Stimulated activated CD8-positive, alpha-beta memory T cell treated with anti-CD3 and anti-CD28 coated beads, Interleukin-12 subunit alpha, Interleukin-12 subunit beta, amount 100 ng/mL, for 24 hours (primary cell): ENCODE data around the gene HFE.
A peak's percentile ranks its signal among the peaks of the same experiment; 100 is the strongest.
"Not testable (repeated sequence)": the region's sequence is repeated elsewhere in the genome, so short reads cannot be mapped to it uniquely, and the experiment has no call there.

Source experiments
- DNase-seq: peaks from one replicate; pipeline ENCODE4 v3.0.0-alpha.2; 2020; ENCODE audit errors: extremely low read depth

Gene HFE

GRCh38 chr6:26087284-26088115, at the start of gene HFE:
Gene HFE, plus strand, starts transcription at chr6:26087429. Its CDS starts 12 bp downstream, at chr6:26087441.
- no peak for DNase-seq

- no peak for DNase-seq
These were observed 45.3 kb upstream of the HFE start for GRCh38 chr6:26041946-26042345.

GRCh38 chr6:26043384-26044139, 43.7 kb upstream of the HFE start:
- no peak for DNase-seq

- DNase-seq: no peak
These were observed 42.8 kb upstream of the HFE start for GRCh38 chr6:26044140-26045064.

- DNase-seq: no peak
These were observed 41.9 kb upstream of the HFE start for GRCh38 chr6:26045065-26045927.

- DNase-seq: no peak
These were observed 41.3 kb upstream of the HFE start for GRCh38 chr6:26045928-26046368.

GRCh38 chr6:26047329-26047728, 39.9 kb upstream of the HFE start:
- not testable (repeated sequence) for DNase-seq

GRCh38 chr6:26048590-26048989, 38.6 kb upstream of the HFE start:
- no peak for DNase-seq

GRCh38 chr6:26051665-26052310, 35.4 kb upstream of the HFE start:
- DNase-seq: no peak

- not testable (repeated sequence) for DNase-seq
These were observed 34.4 kb upstream of the HFE start for GRCh38 chr6:26052762-26053250.

- no peak for DNase-seq
These were observed 33.0 kb upstream of the HFE start for GRCh38 chr6:26053992-26054780.

GRCh38 chr6:26054781-26055718, 32.2 kb upstream of the HFE start:
- DNase-seq: peak; percentile 70

- peak; percentile 65 for DNase-seq
These were observed 31.3 kb upstream of the HFE start for GRCh38 chr6:26055719-26056582.

GRCh38 chr6:26056583-26057350, 30.5 kb upstream of the HFE start:
- DNase-seq: no peak

GRCh38 chr6:26057899-26058298, 29.3 kb upstream of the HFE start:
- DNase-seq: no peak

- not testable (repeated sequence) for DNase-seq
These were observed 28.7 kb upstream of the HFE start for GRCh38 chr6:26058477-26059033.
